Neuron (in vitro differentiated cells): ENCODE results near the gene QPCTL.
"Not testable (repeated sequence)": the region's sequence is repeated elsewhere in the genome, so short reads cannot be mapped to it uniquely, and the experiment has no call there.

Source experiments
- H2AFZ ChIP-seq: one replicate; pipeline ENCODE4 v1.6.1; 2013; ENCODE audit warnings: low read depth, mild to moderate bottlenecking, inconsistent platforms, low read length, moderate library complexity
- H3K27me3 ChIP-seq: one replicate; pipeline ENCODE4 v1.6.1; 2013; ENCODE audit warnings: low read length; ENCODE audit not compliant: insufficient read depth
- H3K36me3 ChIP-seq: one replicate; pipeline ENCODE4 v1.6.1; 2013; ENCODE audit warnings: low read length; ENCODE audit not compliant: insufficient read depth
- H3K4me1 ChIP-seq: one replicate; pipeline ENCODE4 v1.6.1; 2013; ENCODE audit warnings: low read length; ENCODE audit not compliant: insufficient read depth
- H3K4me3 ChIP-seq: 2 replicates; pipeline ENCODE4 v1.5.1; 2013; ENCODE audit warnings: mild to moderate bottlenecking, low read length, moderate library complexity
- H3K9me3 ChIP-seq: one replicate; pipeline ENCODE4 v1.6.1; 2013; ENCODE audit warnings: low read length

QPCTL gene

DNA sequence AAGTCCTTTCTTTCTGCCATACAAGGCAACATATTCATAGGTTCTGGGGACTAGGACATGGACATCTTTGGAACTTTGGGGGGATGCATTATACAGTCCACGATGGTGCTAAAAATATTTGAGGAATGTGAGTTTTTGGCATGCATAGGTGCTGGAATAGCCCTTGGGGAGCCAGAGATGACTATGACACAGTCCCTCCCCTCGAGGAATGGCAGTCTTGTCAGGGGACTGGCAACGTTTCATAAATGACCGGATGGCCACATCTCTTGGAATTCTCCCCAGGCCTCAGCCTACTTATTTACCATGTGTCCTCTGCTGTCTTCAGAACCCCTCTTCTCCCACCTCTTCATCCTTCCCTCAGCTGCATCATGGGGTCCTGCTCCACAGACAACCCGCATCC lies 54.4 kb downstream of the QPCTL start:
- peaks cover 5% of the 10 kb centered on the region for H3K27me3 ChIP-seq
- H2AFZ ChIP-seq: no peak overlapping the region
- H3K4me3 ChIP-seq: no peak overlapping the region
- no peaks in the 10 kb centered on the region for H3K4me1 ChIP-seq
- H3K9me3 ChIP-seq: no peaks in the 10 kb centered on the region
- H3K36me3 ChIP-seq: no peaks in the 10 kb centered on the region

DNA sequence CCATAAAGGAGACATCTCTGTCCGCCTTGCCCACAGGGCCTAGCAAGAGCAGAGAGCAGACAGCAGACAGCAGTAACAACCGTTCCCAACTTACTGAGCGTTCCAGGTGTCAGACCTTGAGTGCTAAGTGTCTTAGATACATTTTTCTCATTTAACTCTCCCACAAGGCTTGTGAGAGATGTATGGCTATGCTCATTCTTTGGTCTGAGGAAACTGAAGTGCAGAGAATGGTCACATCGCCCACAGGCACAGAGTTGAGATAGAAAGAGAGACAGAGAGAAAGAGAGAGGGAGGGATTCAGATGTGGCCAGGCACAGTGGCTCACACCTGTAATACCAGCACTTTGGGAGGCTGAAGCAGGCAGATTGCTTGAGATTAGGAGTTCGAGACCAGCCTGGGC lies 55.0 kb downstream of the QPCTL start:
- no peaks in the 10 kb centered on the region for H3K9me3 ChIP-seq
- H3K36me3 ChIP-seq: no peaks in the 10 kb centered on the region
- H3K27me3 ChIP-seq: peaks cover 5% of the 10 kb centered on the region
- H3K4me1 ChIP-seq: no peaks in the 10 kb centered on the region
- no peak overlapping the region for H3K4me3 ChIP-seq
- H2AFZ ChIP-seq: no peak overlapping the region

- not testable (repeated sequence) for H3K4me1 ChIP-seq, H2AFZ ChIP-seq, H3K36me3 ChIP-seq, H3K9me3 ChIP-seq, H3K4me3 ChIP-seq, H3K27me3 ChIP-seq
Observed at GRCh38 chr19:45751483-45751882, 59.0 kb downstream of the QPCTL start.

DNA sequence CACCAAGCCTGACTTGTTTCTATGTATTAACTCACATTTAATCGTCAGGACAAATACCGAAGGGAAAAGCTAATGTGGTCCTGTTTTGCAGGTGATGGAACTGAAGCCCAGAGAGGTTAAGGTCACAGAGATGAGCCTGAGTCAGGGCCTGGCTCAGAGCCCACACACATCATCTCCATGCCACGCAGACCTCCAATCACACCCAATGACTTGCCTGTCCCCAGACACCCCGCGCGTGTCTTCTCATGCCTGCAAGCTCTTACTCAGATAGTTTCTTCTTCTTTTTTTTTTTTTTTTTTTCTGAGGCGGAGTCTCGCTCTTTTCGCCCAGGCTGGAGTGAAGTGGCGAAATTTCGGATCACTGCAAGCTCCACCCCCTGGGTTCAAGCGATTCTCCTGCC lies 60.2 kb downstream of the QPCTL start:
- Histone ChIP-seq H3K4me1 (no peaks in the 10 kb centered on the region), H3K36me3 (no peaks in the 10 kb centered on the region), H2AFZ (no peak overlapping the region), H3K27me3 (peaks cover 5% of the 10 kb centered on the region), H3K4me3 (no peak overlapping the region), H3K9me3 (no peaks in the 10 kb centered on the region)

GRCh38 chr19:45753548-45753947 lies 61.1 kb downstream of the QPCTL start:
- Histone ChIP-seq H3K9me3 (no peaks in the 10 kb centered on the region), H3K4me3 (no peak overlapping the region), H3K4me1 (no peaks in the 10 kb centered on the region), H3K27me3 (peaks cover 5% of the 10 kb centered on the region), H2AFZ (no peak overlapping the region), H3K36me3 (no peaks in the 10 kb centered on the region)
